Keratinocyte (primary cell): Measurements from ENCODE around the gene RCSD1. TPM values are rescaled to one million over a fixed set of nuclear protein-coding genes. Genes with fewer than 3 reads are reported as not detected.

Experiments
- DNase-seq: peaks from one replicate; pipeline ENCODE4 v3.0.0-alpha.2; 2011; ENCODE audit warnings: low read depth, missing footprints, low spot score
- FAIRE-seq: peaks from 2 replicates; lab custom pipeline; 2011; peaks lifted over from hg19 to GRCh38; lab: Jason Lieb, UNC
- H2AFZ ChIP-seq: 2 replicates; pipeline ENCODE4 v1.6.0; 2012; ENCODE audit warnings: low read length, control low read depth, inconsistent platforms; ENCODE audit not compliant: control insufficient read depth
- H3K27ac ChIP-seq: 2 replicates; pipeline ENCODE4 v1.5.1; 2011; ENCODE audit warnings: low read length; ENCODE audit not compliant: control insufficient read depth, insufficient read depth
- H3K27me3 ChIP-seq: 3 replicates; pipeline ENCODE4 v1.6.0; 2011; ENCODE audit warnings: low read length; ENCODE audit not compliant: control insufficient read depth, insufficient read depth; ENCODE audit errors: extremely low read depth
- H3K36me3 ChIP-seq, 2 experiments: 2 replicates in 1 of 2; 3 replicates in 1 of 2; pipeline ENCODE4 v1.5.1; 2011; ENCODE audit warnings: low read length in 2 of 2, mild to moderate bottlenecking in 1 of 2; ENCODE audit not compliant: control insufficient read depth in 2 of 2, insufficient read depth in 2 of 2; ENCODE audit errors: extremely low read depth in 1 of 2
- H3K4me1 ChIP-seq: 3 replicates; pipeline ENCODE4 v1.5.1; 2011; ENCODE audit warnings: low read length; ENCODE audit not compliant: control insufficient read depth, insufficient read depth; ENCODE audit errors: extremely low read depth
- H3K4me2 ChIP-seq: 3 replicates; pipeline ENCODE4 v1.6.0; 2011; ENCODE audit warnings: low read depth, low read length; ENCODE audit not compliant: control insufficient read depth, insufficient read depth; ENCODE audit errors: extremely low read depth
- H3K4me3 ChIP-seq, 3 experiments: fragments of 200-600 bp in 1 of 3; sonication (generic) in 1 of 3; 2 replicates in 2 of 3; 3 replicates in 1 of 3; pipeline ENCODE4 v1.5.1; 2011 to 2016; ENCODE audit warnings: low read length in 3 of 3, mild to moderate bottlenecking in 3 of 3, control low read depth in 2 of 3, inconsistent platforms in 1 of 3, low read depth in 1 of 3, mixed read lengths in 1 of 3, mixed run types in 1 of 3, moderate library complexity in 1 of 3; ENCODE audit not compliant: control insufficient read depth in 2 of 3, insufficient read depth in 2 of 3; ENCODE audit errors: extremely low read depth in 1 of 3
- H3K79me2 ChIP-seq: 2 replicates; pipeline ENCODE4 v1.6.0; 2012; ENCODE audit warnings: low read length; ENCODE audit not compliant: control insufficient read depth, insufficient read depth
- H3K9ac ChIP-seq: 3 replicates; pipeline ENCODE4 v1.6.0; 2011; ENCODE audit warnings: low read length; ENCODE audit not compliant: control insufficient read depth, insufficient read depth; ENCODE audit errors: extremely low read depth
- H3K9me1 ChIP-seq: 3 replicates; pipeline ENCODE4 v1.6.0; 2011; ENCODE audit warnings: low read length; ENCODE audit not compliant: control insufficient read depth, insufficient read depth; ENCODE audit errors: extremely low read depth
- H3K9me3 ChIP-seq: 2 replicates; pipeline ENCODE4 v1.5.1; 2012; ENCODE audit warnings: low read depth, low read length; ENCODE audit not compliant: control insufficient read depth
- H4K20me1 ChIP-seq: 3 replicates; pipeline ENCODE4 v1.6.0; 2011; ENCODE audit warnings: low read length; ENCODE audit not compliant: control insufficient read depth, insufficient read depth; ENCODE audit errors: extremely low read depth
- EZH2 ChIP-seq: IDR thresholded peaks from one replicate; pipeline ENCODE4 v1.6.1; 2012; ENCODE audit warnings: inconsistent platforms, mild to moderate bottlenecking, low read length, moderate library complexity
- dilution Hi-C: fragments of 300-500 bp; cut with MboI; formaldehyde crosslinking; loops from one replicate; pipeline ENCODE4 v1.7.0; 2020; ENCODE audit warnings: low sequenced_read_pairs; ENCODE audit not compliant: extremely low pct_ligation_motif_present
- polyA plus RNA-seq, 5 experiments: library from polyadenylated mRNA; depleted of rRNA in 3 of 5; stranded (reverse) in 3 of 5; stranded (forward) in 1 of 5; unstranded in 1 of 5; fragments of >200 nt; gene quantifications; 1 replicate in 1 of 5; 2 replicates in 3 of 5; 3 replicates in 1 of 5; pipeline versions ENCODE4 v1.2.1 to v1.2.3, GENCODE V29; 2011 to 2012; ENCODE audit warnings: missing spikeins in 2 of 5, low read depth in 1 of 5, low replicate concordance in 1 of 5
- TF ChIP-seq, protein P1 (sequence below), 3 experiments: IDR thresholded peaks in 1 of 3; conservative IDR thresholded peaks in 1 of 3; optimal IDR thresholded peaks in 1 of 3; 2 replicates in 2 of 3; 3 replicates in 1 of 3; pipeline versions ENCODE3 to v1.5.1; 2011; ENCODE audit warnings: low read length in 3 of 3, mild to moderate bottlenecking in 3 of 3, moderate library complexity in 2 of 3, control low read depth in 1 of 3, inconsistent platforms in 1 of 3; ENCODE audit not compliant: insufficient read depth in 2 of 3; ENCODE audit errors: extremely low read depth in 1 of 3

Gene RCSD1
- polyA plus RNA-seq, 1 donor (not counting 4 experiments of a cell fraction or from before 2014, with no cell fraction given), result 0.03 TPM

DNA sequence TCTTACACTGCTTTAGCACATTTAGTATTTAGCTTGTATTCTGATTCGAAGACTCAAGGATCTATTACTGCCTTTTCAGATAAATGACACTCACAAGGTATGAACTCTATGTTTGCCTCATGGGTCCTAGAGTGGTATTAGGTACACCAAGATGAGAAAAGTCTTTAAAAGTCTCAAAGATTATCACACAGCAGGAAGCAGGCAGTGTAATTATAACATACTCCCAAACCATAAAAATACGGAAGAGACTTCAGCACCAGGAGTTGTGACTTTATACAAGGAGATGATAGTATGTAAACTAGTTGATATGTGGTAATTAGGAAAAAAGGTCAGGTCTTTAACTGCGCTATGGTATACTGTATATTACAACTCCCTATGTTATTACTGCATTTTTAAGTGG, 11.2 kb upstream of the RCSD1 start:
- Histone ChIP-seq H3K9ac (no peak overlapping the region), H3K4me3 (no peak overlapping the region), H3K4me1 (peaks cover 17% of the 10 kb centered on the region), H3K4me2 (no peak overlapping the region), H3K27ac (no peak overlapping the region), H3K36me3 (no peaks in the 10 kb centered on the region), H2AFZ (no peak overlapping the region), H3K9me1 (no peaks in the 10 kb centered on the region), H3K79me2 (no peaks in the 10 kb centered on the region), H3K27me3 (no peaks in the 10 kb centered on the region), H3K9me3 (no peaks in the 10 kb centered on the region), H4K20me1 (no peaks in the 10 kb centered on the region)
- dilution Hi-C loops, result no loop called here
- DNase-seq (no peak), FAIRE-seq (no peak)
- TF ChIP-seq, protein P1, sequence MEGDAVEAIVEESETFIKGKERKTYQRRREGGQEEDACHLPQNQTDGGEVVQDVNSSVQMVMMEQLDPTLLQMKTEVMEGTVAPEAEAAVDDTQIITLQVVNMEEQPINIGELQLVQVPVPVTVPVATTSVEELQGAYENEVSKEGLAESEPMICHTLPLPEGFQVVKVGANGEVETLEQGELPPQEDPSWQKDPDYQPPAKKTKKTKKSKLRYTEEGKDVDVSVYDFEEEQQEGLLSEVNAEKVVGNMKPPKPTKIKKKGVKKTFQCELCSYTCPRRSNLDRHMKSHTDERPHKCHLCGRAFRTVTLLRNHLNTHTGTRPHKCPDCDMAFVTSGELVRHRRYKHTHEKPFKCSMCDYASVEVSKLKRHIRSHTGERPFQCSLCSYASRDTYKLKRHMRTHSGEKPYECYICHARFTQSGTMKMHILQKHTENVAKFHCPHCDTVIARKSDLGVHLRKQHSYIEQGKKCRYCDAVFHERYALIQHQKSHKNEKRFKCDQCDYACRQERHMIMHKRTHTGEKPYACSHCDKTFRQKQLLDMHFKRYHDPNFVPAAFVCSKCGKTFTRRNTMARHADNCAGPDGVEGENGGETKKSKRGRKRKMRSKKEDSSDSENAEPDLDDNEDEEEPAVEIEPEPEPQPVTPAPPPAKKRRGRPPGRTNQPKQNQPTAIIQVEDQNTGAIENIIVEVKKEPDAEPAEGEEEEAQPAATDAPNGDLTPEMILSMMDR (optimal IDR thresholded peaks at IDR 0.05 in 1 of 3, IDR thresholded peaks at IDR 0.05 in 1 of 3, conservative IDR thresholded peaks at IDR 0.05 in 1 of 3; ENCODE audit: extremely low read depth in 1 of 3, insufficient read depth in 2 of 3, low read length in 3 of 3), result no peak
- TF ChIP-seq EZH2, result no peak

DNA sequence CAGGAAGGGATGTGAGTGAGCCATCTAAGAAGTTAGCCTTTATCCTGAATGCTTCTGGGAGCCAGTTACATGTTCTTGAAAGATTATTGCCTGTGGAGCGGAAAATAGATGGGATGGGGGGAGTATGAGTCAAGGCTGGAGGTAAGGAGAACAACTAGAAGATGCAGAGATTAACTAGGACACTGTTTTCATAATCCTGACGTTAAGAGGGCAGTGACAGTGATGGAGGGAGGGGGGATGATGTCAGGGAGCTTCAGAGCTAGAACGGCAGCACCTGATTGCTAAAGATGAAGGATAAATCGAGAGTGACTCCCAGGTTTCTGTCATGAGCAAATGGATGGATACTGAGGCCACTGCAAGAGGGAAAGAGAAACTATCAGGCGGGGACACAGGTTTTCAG, 10.0 kb upstream of the RCSD1 start:
- no peak for FAIRE-seq
- Histone ChIP-seq H2AFZ (no peak overlapping the region), H3K4me3 (no peak overlapping the region), H3K27me3 (no peaks in the 10 kb centered on the region), H3K9ac (no peak overlapping the region), H3K27ac (no peak overlapping the region), H3K4me2 (no peak overlapping the region), H3K36me3 (no peaks in the 10 kb centered on the region), H3K9me3 (no peaks in the 10 kb centered on the region), H3K9me1 (no peaks in the 10 kb centered on the region), H3K4me1 (peaks cover 17% of the 10 kb centered on the region), H3K79me2 (no peaks in the 10 kb centered on the region), H4K20me1 (no peaks in the 10 kb centered on the region)
- no peak for DNase-seq
- no peak for TF ChIP-seq EZH2
- TF ChIP-seq, protein P1 (optimal IDR thresholded peaks at IDR 0.05 in 1 of 3, IDR thresholded peaks at IDR 0.05 in 1 of 3, conservative IDR thresholded peaks at IDR 0.05 in 1 of 3; ENCODE audit: extremely low read depth in 1 of 3, insufficient read depth in 2 of 3, low read length in 3 of 3), result no peak
- dilution Hi-C loops, result no loop called here
